ENCODE data around the gene PIGR. TPM values are rescaled to one million over a fixed set of nuclear protein-coding genes. Genes with fewer than 3 reads are reported as not detected.

Gene PIGR
- total and polyA plus RNA-seq, 9 of the 15 experiments (the other 6 are each of a cell fraction or from before 2014, with no cell fraction given) = 0.01 to 1.5 (median 0.03) TPM; not detected in 4

- TF ChIP-seq JUND (IDR thresholded peaks at IDR 0.05; ENCODE audit: borderline replicate concordance, low read depth, low read length) (0 out of 2 replicates have a peak, but pooled peaks have one; percentile 3), JUND (tag; IDR thresholded peaks at IDR 0.05; ENCODE audit: borderline replicate concordance, low read depth, low read length) (no peak), HBP1 (CRISPR knock-in tag; IDR thresholded peaks at IDR 0.05) (no peak), CREM (IDR thresholded peaks at IDR 0.05; ENCODE audit: low read depth) (no peak), POLR3G (IDR thresholded peaks at IDR 0.05; ENCODE audit: extremely low read depth, insufficient read length, insufficient replicate concordance) (no peak), RUNX1 (IDR thresholded peaks at IDR 0.05; ENCODE audit: low read depth) (no peak), MTA2 (IDR thresholded peaks at IDR 0.05; ENCODE audit: low read depth) (no peak), ILF3 (IDR thresholded peaks at IDR 0.05; ENCODE audit: borderline replicate concordance) (no peak), BRCA1 (IDR thresholded peaks at IDR 0.05) (no peak), BRCA1 (CRISPR knock-in tag; IDR thresholded peaks at IDR 0.05) (no peak), BRF2 (IDR thresholded peaks at IDR 0.05; ENCODE audit: borderline replicate concordance, insufficient read depth, insufficient read length) (no peak), KAT2B (IDR thresholded peaks at IDR 0.05; ENCODE audit: low read depth, low read length) (no peak), ATF3 (IDR thresholded peaks at IDR 0.05) (no peak), ATF3 (CRISPR knock-in tag; conservative IDR thresholded peaks at IDR 0.05) (no peak)
- TF ChIP-seq, protein P1, sequence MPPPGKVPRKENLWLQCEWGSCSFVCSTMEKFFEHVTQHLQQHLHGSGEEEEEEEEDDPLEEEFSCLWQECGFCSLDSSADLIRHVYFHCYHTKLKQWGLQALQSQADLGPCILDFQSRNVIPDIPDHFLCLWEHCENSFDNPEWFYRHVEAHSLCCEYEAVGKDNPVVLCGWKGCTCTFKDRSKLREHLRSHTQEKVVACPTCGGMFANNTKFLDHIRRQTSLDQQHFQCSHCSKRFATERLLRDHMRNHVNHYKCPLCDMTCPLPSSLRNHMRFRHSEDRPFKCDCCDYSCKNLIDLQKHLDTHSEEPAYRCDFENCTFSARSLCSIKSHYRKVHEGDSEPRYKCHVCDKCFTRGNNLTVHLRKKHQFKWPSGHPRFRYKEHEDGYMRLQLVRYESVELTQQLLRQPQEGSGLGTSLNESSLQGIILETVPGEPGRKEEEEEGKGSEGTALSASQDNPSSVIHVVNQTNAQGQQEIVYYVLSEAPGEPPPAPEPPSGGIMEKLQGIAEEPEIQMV (tag; conservative IDR thresholded peaks at IDR 0.05; ENCODE audit: low read depth) = no peak
Observed at GRCh38 chr1:206925106-206925736, 21.0 kb downstream of the PIGR start (continued).
